ENCODE data around the gene PKMYT1. TPM values are rescaled to one million over a fixed set of nuclear protein-coding genes. Genes with fewer than 3 reads are reported as not detected.

The PKMYT1 gene
- total RNA-seq (5.5 and 7.7 TPM in 2 replicates), polyA plus RNA-seq (17.1 and 21.0 TPM in 2 replicates)

DNA sequence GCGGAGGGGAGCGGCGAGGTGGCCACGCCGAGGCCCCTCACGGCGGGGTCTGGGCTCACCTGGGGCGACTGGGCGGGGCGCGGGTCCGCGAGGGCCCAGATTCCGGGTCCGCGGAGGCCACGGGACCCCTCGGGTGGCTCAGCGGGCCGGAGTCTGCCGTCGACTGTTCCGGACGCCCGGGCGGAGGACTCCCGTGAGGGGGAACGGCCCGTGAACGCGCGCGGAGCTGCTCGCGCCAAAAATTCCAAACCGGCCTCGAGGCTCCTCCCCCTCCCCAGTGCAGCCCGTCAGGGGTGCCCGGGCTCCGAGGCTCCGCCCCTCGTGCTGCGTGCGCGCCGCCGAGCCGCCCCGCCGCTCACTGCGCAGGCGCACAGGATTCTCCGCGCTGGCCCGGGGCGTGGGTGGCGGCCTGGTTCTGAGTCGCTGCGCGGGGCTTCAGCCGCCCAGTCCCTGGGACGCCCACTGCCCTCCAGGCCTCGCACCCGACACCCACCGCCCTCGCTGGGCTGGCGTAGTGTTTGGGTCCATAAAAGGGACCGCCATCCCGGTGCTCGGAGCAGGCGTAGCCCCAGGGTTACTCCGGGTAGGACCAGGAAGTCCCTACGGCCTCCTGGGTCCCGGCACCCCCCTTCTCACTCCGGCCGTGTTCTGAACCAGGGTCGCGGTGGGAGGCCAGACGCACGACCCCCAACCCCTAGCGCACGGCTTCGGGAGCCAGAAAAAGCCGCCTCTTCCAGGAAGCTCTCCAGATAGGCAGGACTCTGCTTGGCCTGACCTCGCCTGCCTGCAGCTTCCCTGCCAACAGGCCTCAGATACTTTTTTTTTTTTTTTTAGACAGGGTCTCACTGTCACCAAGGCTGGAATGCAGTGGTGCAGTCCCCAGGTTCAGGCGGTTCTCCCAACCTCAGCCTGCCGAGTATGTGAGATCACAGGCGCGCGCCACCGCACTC lies at the start of gene PKMYT1:
TSS of gene PKMYT1 (minus strand) at position 220 of the 950 bp plus-strand sequence. CDS start 789 bp downstream, outside the sequence.
- Histone ChIP-seq H3K4me2 (peak within 1 kb of the TSS; percentile 98), H4K20me1 (ENCODE audit: insufficient read depth, poor library complexity, severe bottlenecking) (no peaks in the 10 kb centered on the region), H2AFZ (peak within 1 kb of the TSS; percentile 95), H3K27me3 (no peaks in the 10 kb centered on the region), H3K9me2 (replicated peaks; ENCODE audit: insufficient read depth) (no peaks in the 10 kb centered on the region), H3K4me1 (ENCODE audit: insufficient read depth) (peaks cover 9% of the 10 kb centered on the region), H3K27ac (peak within 1 kb of the TSS; percentile 93), H3K36me3 (replicated peaks; ENCODE audit: insufficient read depth, low read depth) (no peaks in the 10 kb centered on the region), H3K79me2 (peaks cover 5% of the 10 kb centered on the region), H3K4me3 (peak within 1 kb of the TSS; percentile 82), H3K9me3 (ENCODE audit: low read depth) (no peaks in the 10 kb centered on the region)
- peak; percentile 97 for DNase-seq (ENCODE audit: low spot score)
- TF ChIP-seq EZH2 (IDR thresholded peaks at IDR 0.05; ENCODE audit: borderline replicate concordance) (no peak), EZH2phosphoT487 (IDR thresholded peaks at IDR 0.05; ENCODE audit: low read depth, severe bottlenecking, unreplicated experiment) (no peak)
- TF ChIP-seq, protein P1, sequence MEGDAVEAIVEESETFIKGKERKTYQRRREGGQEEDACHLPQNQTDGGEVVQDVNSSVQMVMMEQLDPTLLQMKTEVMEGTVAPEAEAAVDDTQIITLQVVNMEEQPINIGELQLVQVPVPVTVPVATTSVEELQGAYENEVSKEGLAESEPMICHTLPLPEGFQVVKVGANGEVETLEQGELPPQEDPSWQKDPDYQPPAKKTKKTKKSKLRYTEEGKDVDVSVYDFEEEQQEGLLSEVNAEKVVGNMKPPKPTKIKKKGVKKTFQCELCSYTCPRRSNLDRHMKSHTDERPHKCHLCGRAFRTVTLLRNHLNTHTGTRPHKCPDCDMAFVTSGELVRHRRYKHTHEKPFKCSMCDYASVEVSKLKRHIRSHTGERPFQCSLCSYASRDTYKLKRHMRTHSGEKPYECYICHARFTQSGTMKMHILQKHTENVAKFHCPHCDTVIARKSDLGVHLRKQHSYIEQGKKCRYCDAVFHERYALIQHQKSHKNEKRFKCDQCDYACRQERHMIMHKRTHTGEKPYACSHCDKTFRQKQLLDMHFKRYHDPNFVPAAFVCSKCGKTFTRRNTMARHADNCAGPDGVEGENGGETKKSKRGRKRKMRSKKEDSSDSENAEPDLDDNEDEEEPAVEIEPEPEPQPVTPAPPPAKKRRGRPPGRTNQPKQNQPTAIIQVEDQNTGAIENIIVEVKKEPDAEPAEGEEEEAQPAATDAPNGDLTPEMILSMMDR (IDR thresholded peaks at IDR 0.05; ENCODE audit: poor library complexity), result no peak
- 14% methylated on average over 50 of the region's 91 CpGs for WGBS (ENCODE audit: low lambda C conversion rate, missing lambda C conversion rate)

- no peaks in the 10 kb centered on the region for H3K27me3 ChIP-seq
These were observed 49.4 kb upstream of the PKMYT1 start for GRCh38 chr16:3029491-3030221.

DNA sequence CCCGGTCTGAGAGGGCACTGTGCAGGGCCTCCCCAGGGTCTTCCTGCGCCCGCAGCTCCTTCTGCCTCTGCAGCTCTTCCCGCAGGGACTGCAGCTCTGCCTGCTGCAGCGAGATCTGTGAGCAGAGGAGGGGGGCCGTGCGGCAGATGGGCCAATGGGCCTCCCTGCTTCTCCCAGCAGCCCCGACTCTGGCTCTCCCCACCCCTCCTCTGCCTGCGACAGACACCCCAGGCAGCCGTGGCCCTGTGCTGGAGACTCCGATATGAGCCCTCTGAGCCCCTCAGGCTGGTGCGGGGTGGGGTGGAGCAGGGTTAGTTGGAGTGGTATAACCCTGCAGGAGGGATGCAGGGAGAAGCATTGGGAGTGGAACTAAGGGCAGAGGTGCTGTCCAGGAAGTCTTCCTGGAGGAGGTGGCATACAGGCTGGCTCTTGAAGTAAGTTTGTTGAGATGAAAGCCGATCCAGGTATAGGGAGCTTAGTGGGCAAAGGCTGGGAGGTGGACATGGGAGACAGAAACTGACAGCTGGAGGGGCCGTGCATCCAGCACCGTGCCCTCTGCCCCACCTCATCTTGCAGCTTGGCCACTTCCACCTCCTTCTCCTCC lies 48.6 kb upstream of the PKMYT1 start:
- peaks cover 12% of the 10 kb centered on the region for H3K79me2 ChIP-seq
- H3K4me1 ChIP-seq (ENCODE audit: insufficient read depth), result peaks cover 8% of the 10 kb centered on the region
- TF ChIP-seq, protein P1 (IDR thresholded peaks at IDR 0.05; ENCODE audit: poor library complexity), result no peak
- TF ChIP-seq EZH2phosphoT487 (IDR thresholded peaks at IDR 0.05; ENCODE audit: low read depth, severe bottlenecking, unreplicated experiment) (no peak), EZH2 (IDR thresholded peaks at IDR 0.05; ENCODE audit: borderline replicate concordance) (no peak)
- no peak overlapping the region for H2AFZ ChIP-seq
- no peaks in the 10 kb centered on the region for H3K9me3 ChIP-seq (ENCODE audit: low read depth)
- no peaks in the 10 kb centered on the region for H3K9me2 ChIP-seq (replicated peaks; ENCODE audit: insufficient read depth)
- WGBS (ENCODE audit: low lambda C conversion rate, missing lambda C conversion rate), result 94% methylated on average over 13 of the region's 15 CpGs
- no peaks in the 10 kb centered on the region for H3K36me3 ChIP-seq (replicated peaks; ENCODE audit: insufficient read depth, low read depth)
- H3K4me3 ChIP-seq, result no peak overlapping the region
- no peaks in the 10 kb centered on the region for H3K27me3 ChIP-seq
- H3K27ac ChIP-seq, result no peak overlapping the region
- H4K20me1 ChIP-seq (ENCODE audit: insufficient read depth, poor library complexity, severe bottlenecking), result peaks cover 5% of the 10 kb centered on the region
- DNase-seq (ENCODE audit: low spot score), result no peak
- H3K4me2 ChIP-seq, result no peak overlapping the region

More at GRCh38 chr16:3029491-3030221, 49.4 kb upstream of the PKMYT1 start:
- peak; percentile 10 for DNase-seq (ENCODE audit: low spot score)
- H3K4me1 ChIP-seq (ENCODE audit: insufficient read depth), result peaks cover 6% of the 10 kb centered on the region
- H3K4me3 ChIP-seq, result no peak overlapping the region
- no peak overlapping the region for H3K27ac ChIP-seq
- 94% methylated on average over 36 of the region's 59 CpGs for WGBS (ENCODE audit: low lambda C conversion rate, missing lambda C conversion rate)
- H3K9me2 ChIP-seq (replicated peaks; ENCODE audit: insufficient read depth), result no peaks in the 10 kb centered on the region
- H2AFZ ChIP-seq, result no peak overlapping the region
- H3K4me2 ChIP-seq, result no peak overlapping the region
- peaks cover 8% of the 10 kb centered on the region for H3K79me2 ChIP-seq
- H3K36me3 ChIP-seq (replicated peaks; ENCODE audit: insufficient read depth, low read depth), result no peaks in the 10 kb centered on the region
- TF ChIP-seq EZH2phosphoT487 (IDR thresholded peaks at IDR 0.05; ENCODE audit: low read depth, severe bottlenecking, unreplicated experiment), result no peak
- TF ChIP-seq, protein P1 (IDR thresholded peaks at IDR 0.05; ENCODE audit: poor library complexity), result no peak
- no peak for TF ChIP-seq EZH2 (IDR thresholded peaks at IDR 0.05; ENCODE audit: borderline replicate concordance)
- H4K20me1 ChIP-seq (ENCODE audit: insufficient read depth, poor library complexity, severe bottlenecking), result peaks cover 5% of the 10 kb centered on the region
- H3K9me3 ChIP-seq (ENCODE audit: low read depth), result no peaks in the 10 kb centered on the region

All from hepatocyte (in vitro differentiated cells).